Skin of body (tissue), 2 donors: ENCODE data around the gene CASP9. TPM values are rescaled to one million over a fixed set of nuclear protein-coding genes. Genes with fewer than 3 reads are reported as not detected.

Experiments
- DNase-seq: peaks from one replicate; lab custom pipeline; 2025; lab: John Stamatoyannopoulos, UW
- total RNA-seq: library from RNA; depleted of rRNA; stranded (reverse); fragments of >200 nt; gene quantifications from one replicate; pipeline ENCODE4 v1.2.3, GENCODE V29; 2014

Gene CASP9
- total RNA-seq = 5.1 TPM

DNA sequence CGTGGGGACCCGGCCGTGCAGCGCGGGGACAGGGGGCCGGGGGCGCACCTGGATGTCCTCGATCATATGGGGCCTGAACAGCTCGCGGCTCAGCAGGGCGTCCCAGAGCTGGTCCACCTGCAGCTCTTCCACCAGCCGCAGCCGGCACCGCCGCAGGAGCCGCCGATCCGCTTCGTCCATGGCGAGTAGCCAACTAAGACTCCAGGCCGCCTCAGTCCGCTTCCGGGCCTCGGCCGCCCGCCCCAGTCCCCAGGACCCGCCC lies at the start of gene CASP9:
CASP9 (minus strand) TSS at position 195 of the 262 bp plus-strand sequence; CDS start at position 180, 15 bp downstream.
- no peak for DNase-seq

DNA sequence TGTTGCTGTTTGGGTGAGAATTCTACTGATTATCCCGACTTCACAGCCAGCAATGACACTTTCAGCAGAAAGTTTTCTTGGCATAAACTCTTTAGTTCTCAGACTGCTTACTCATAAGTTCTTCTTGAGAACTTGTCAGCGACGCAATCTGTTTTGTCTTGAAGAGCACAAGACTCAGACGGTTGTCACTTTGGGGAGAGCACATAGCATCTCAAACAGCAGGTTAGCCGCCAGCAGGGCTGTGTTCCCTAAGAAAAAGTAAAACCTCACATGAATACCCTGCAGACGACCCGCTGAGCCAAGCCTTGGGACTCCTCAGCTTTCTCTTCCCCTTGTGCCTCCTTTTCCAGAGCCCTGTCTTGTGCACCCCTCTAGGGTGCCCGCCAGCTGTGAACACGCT lies 49.5 kb upstream of the CASP9 start:
- no peak for DNase-seq

DNA sequence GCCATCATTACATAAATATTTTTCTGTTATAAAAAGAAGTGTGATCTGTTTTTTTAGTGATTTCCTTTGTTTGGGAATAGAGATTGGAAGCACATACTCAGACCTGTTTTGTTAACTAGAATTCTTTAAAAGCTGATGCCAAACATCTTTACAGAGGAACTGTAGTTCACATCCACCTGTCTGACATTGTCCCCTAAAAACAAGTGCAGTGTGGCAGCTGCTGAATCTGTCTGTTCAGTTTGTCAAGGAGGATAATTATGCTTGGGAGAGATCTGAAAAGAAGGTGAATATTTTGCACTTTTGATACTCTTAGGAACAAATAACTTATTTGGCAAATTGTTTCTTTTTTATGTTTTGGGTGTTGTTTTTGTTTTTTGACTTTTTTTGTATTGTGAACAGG lies 47.3 kb upstream of the CASP9 start:
- DNase-seq = no peak

DNA sequence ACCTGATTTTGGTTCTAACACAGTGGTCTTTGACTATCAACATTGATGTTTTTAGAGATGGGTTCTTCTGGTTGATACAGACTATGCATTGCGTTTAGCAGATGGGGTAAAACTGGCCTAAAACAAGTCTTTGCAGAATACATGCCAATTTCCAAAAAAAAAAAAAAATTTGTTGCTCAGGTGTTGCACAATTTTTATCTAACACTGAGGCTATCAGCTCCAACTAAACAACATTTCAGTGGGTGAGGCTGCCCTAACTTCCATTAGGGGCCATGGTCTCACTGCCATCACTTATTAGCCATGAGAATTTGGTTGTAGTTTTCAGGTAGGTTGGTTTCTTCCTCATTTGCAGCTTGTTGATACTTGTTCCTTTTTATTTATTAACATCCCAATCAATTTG lies 46.8 kb upstream of the CASP9 start:
- DNase-seq = no peak

DNA sequence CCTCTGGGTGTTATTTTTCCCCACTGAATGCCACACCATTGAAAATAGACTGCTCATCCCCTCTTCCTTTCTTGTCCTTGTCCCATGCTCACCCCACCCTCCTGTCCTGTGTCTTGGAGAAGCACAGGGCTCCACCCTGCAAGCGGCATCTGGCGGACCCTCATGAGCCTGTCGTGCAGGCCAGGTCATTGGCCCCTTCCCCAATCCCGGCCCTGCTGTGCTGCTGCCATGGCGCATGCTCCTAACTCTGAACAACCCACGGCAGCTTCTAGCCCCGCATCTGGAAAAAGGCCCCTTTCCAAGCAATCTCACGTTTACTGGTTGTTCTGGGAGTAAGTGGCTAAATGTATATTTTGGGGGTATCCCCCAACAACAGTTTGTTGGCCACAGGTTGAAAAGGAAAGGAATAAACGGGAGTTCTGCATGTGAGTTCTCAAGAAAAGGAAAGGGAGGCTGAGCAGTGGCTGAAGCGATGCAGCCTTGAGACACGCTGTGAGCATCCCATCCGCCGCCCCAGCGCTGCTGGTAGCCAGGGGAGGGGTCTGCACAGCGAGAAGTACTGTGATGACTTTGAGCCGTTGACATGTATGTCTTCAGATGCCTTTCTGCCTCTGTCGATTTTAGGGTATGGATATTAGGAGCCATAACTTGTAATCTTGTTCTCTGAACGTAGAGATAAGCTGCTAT lies 44.5 kb upstream of the CASP9 start:
- DNase-seq = no peak

DNA sequence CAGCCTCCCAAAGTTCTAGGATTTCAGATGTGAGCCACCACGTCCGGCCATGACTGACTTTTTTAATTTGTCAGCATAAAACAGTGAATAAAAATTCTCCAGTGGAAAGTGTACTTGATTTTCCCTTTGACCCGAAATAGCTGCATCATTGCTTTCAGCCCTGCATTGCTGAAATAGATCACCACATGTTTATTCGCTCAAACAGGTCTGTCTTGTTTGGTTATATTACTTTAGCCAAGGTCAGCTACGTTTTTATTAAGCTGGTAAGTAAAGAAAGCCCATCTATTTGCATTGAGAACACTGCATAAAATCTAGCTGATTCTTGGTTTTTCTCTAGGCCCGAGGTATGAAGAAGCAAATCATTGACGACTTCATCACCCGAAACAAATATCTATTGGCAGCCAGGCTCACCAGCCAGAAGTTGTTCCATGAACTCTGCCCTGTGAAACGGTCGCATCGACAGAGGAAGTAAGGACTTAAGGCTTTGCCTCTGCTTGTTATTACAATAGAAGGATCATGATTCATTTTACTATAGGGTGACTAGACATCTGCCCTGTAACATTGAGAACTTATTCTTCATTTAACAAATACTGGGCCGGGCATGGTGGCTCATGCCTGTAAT lies 35.3 kb upstream of the CASP9 start:
- no peak for DNase-seq

DNA sequence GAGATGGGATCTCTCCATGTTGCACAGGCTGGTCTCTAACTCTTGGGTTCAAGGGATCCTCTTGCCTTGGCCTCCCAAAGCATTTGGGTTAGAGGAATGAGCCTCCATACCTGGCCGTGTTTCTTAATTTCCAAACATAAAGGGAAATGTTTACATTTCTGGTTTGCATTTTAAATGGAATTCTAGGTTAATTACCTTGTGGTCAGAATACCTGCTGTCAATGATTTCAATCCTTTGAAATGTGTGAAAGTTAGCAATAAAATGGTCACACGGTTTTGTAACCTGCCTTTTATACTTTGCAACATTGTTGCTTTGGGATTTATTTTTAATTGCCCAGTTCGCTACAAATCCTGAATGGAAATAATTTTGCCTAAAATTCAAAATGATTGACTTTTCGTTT lies 34.5 kb upstream of the CASP9 start:
- DNase-seq = no peak

DNA sequence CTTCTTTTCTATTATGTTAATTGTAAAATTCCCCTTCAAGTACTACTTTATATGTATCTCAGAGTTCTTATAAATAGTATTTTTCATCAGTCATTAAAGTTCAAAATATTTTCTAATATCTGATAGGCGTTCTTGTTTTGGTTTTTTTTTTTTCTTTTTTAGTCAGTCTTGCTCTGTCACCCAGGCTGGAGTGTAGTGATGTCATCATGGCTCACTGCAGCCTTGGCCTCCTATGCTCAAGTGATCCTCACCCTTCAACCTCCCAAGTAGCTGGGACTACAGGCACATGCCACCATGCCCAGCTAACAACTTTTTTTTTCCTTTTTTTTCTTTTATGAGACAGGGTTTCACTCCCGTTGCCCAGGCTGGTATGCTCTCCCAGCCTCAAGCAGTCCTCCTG lies 33.6 kb upstream of the CASP9 start:
- DNase-seq = no peak

DNA sequence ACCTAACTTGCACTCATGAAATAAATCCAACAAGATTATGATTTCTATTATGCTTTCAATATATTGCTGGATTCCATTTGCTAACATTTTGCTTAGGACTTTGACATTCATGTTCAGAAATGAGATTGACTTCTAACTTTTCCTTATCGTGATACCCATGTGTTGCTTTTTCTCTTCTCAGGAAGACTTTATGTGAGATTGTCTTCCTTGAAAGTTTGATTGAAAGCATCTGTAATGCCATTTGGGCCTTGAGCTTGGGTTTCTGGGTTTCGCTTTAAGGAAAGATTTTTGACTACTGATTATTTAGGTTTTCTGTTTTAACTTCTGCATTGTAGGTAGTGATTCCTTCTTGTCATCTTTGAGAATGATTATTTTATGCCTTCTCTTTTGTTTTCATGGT lies 33.0 kb upstream of the CASP9 start:
- DNase-seq = no peak

DNA sequence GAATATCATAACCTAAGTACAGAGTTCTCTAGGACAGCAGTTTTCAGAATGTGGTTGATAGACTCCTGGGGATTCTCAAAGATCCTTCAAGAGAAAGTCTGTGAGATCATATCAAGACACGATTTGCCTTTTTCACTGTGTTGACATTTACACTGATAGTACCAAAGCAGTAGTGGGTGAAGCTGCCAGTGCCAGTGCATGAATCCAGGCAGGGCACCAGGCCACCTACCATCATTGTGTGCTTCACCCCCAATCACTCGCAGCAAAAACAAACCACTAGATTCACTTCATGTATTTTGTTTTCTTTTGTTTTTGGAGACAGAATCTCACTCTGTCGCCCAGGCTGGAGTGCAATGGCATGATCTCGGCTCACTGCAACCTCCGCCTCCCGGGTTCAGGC lies 26.6 kb upstream of the CASP9 start:
- DNase-seq = no peak

DNA sequence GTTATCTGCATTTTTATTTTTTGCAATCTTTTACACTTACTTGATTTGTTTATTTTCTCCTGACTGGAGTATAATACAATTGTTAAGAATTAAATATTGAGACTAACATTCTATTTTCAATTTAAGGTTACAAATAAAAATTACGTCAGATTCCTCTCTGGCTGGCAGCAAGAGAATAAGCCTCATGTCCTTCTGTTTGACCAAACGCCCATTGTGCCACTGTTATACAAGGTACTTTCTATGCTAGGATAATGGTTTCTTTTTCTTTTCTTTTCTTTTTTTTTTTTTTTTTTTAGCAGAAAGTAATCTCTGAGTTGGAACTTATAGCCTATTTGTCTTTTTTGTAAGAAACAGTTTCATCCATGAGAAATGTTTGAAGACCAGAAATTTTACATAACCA lies 22.6 kb upstream of the CASP9 start:
- no peak for DNase-seq

DNA sequence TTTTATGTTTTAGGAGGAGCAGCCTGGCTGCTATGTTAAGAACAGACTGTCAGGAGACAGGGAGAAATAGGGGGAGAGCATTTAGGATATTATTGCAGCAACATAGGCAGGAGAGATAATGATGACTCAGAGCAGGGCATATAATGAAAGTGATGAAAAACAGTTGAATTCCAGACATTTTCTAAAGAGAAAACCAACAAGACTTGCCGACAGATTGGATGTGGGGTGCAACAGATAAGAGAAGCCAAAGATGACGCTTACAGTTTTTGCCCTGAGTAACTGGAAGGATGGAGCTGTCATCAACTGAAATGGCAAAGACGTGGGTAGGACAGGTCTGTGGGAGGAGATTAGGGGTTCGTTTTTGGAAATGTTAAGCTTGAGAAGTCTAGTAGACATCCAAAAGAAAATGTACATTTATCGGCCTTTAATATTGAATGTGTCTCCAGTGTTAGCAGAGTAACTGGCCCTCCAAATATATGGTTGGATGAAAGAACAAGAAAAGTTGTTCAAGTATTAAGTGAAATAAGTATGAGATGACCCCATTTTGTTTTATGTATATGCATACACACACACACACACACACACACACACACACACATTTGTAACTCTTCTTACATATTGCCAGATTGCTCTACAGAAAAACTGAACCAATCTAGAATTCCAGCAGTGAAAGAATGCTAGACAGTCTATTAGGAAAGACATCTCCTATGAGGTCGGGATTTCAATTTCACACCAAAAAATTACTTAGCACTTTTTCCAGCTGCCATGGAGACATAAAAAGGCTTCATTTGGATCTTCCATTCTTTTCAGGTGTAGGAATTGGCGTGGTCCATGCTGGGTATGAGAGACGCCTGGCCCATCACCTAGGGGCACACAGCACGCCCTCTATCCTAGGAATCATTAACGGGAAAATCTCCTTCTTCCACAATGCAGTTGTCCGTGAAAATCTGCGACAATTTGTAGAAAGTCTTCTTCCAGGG lies 19.9 kb upstream of the CASP9 start:
- DNase-seq = no peak

DNA sequence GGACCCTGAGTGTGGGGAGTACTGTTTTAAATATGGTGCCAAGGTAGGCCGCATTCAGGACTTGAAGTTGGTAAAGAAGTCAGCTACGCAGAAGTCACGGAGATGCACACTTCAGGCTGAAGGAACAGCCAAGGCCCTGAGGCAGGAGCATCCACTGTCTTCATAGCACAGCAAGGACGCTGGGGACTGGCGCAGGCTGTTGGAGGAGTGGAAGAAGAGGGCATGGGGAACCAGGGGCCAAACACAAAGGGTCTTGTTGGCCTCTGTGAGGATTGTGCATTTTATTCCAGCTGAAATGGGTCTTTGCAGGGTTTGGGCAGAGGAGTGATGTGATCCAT lies 19.2 kb upstream of the CASP9 start:
- DNase-seq = no peak

DNA sequence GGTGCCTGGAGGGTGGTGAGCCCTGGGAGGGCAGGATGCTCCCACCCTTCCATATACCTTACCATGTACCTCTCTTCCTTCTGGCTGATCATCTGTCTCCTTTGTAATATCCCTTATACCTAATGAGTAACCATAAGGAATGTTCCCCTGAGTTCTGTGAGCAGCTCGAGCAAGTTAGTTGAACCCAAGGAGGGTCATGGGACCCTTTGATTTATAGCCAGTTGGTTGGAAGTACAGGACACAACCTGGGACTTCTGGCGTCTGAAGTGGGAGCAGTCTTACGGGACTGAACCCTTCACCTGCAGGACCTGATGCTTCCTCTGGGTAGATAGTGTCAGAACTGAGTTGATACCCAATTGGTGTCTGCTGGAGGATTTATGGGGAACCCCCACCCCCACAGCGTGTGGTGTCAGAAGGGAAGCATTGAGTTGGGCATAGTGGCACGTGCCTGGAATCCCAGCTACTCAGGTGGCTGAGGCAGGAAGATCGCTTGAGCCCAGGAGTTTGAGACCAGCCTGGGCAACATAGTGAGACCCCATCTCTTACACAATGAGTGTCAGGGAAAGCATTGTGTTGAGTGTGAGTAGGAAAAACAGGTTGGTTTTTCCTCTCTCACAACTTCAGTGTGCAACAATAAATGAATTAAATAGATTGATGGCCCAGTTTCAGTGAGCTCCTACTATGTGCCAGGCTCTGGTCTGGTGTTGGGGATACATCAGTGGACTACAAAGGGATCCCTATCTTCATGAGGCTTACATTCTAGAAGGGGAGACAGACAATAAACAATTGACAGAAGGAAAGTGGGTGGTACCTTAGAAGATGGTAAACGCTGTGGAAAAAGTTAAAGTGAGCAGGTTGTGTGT lies 18.6 kb upstream of the CASP9 start:
- DNase-seq = no peak

DNA sequence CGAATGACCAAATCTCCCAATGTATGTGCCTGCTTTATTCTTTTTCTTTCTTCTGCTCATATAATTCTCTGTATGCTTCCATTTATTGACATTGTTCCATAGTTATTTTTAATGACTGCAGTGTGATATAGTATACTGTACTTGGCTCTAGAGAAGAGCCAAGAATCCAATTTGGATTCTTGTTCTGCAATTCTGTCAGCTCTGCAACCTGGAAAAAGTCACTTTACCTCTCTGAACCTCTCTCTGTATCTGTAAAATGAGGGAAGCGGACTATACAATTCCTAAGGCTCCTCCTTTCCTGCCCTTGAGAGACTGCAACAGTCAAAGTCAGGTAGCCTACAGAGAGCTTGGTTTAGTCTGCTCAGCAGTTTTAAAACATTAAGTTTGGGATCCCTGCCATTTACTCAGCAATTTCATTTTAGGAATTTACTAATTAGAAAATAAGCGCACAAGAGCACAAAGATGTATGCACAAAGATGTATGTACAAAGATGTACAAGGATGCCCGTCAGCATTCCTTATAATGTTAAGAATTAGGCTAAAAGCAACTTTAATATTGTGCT lies 17.3 kb upstream of the CASP9 start:
- DNase-seq = no peak

DNA sequence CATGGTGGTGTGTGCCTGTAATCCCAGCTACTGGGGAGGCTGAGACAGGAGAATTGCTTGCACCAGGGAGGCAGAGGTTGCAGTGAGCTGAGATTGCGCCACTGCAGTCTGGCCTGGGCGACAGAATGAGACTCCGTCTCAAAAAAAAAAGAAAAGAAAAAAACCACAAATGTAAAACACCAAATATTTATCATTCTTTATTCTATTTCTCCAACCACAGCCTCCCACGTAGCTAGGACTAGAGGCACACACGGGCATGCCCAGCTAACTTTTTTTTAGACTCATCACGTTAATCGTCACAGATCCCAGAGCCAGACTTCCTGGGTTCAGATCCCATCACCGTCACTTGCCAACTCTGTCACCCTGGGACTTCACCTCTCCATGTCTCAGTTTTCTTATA lies 16.2 kb upstream of the CASP9 start:
- DNase-seq = no peak

DNA sequence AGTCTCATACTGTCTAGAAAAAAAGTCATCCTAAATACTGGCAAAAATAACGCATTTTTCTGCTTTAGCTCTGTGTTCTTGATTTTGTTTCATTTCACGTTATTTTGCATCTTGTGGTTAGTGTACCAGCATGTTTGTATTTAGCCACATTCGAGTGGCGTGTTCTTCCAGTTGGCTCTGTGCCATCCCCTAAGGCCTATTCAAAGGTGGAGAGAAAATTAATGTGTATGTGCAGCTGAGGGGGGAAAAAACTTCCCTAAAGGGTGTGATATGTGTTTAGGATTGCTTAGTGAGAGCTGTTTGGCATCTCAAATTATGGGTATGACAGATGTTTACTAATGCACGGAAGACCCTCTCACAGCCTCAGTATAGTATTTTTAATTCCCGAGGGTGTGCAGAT lies 14.8 kb upstream of the CASP9 start:
- no peak for DNase-seq

DNA sequence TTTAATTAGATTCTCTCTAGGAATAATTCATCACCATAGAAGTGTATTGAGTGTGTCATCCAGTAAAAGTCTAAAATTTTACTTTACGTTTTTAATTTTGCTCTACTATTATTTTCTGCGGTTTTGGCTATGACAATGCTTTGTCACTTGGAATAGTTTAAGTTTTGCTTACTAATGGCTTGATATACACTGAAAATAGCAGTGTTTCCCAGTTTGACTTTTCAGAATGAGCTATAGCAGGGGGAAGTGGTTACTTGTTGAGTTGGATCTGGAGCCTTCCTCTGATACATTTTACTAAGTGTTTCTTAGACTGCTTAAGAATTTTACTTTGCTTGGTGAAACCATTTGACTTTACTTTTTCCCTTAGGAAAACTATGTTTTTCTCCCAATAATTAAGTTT lies 7.7 kb upstream of the CASP9 start:
- DNase-seq = no peak

DNA sequence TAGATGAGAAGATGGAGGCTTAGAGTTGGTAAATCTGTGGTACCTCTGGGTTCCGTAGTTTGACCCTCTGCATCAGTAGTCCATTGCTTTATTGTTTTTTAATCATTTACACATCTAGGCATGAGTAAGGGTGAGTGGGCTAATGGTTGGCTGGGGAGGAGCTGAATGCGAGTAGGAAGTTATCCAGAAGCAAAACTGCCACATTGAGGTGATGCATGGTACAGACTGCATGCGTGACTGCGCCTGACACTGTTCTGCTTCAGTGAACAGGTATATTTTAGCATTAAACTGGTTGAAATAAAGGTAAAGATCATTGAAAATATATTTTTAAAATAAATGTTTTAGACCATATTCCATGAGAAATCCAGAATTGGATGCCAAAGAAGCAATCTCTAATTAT lies 7.0 kb upstream of the CASP9 start:
- no peak for DNase-seq

DNA sequence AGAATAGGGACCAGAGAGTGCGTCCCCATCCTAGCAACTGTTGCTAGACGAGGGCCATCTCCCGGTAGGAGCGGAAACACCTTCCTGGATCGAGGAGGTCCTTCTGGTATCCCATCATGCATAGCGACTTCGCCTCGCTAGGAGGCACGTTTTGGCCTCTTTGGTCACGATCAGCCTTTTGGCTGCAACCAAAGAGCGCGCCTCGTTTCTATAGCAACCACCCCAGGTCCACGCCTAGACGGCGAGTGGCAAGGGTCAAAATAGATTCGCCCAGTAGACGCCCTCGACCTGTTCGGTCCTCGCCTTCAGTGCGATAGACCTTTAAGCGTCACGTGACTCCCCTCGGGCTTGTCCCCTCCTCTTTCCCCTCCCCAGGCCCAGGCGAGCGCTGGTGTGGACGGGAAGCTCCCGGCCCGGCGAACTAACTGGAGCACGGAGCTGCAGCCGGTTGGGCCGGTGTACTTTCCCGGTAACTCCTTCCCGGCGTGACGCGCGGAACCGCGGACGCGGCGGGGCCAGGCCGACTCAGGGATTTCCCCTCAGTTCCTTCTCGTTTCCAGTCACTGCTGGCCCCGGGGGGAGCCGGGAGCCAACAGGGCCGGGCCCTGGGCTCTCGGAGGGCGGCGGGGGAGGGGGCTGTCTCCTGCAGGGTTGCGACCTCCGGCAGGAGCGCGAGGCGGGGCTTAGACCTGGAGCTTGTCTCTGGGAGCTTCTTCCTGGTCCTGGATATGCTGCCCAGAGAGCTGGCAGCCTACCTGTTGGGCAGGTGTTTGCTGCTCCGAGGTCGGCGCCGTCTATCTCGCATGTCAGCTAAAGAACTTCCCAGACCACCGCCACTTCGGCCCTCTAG lies 2.7 kb upstream of the CASP9 start, which contains the start of gene DNAJC16:
DNAJC16 (plus strand) TSS at position 359 of the 850 bp plus-strand sequence. CDS start 2,258 bp downstream, outside the sequence.
- peak; percentile 100 for DNase-seq
